Jurkat, Clone E6-1 (cell line): ENCODE measurements around the gene AJAP1. TPM values are rescaled to one million over a fixed set of nuclear protein-coding genes. Genes with fewer than 3 reads are reported as not detected.
"Not testable (repeated sequence)": the region's sequence is repeated elsewhere in the genome, so short reads cannot be mapped to it uniquely, and the experiment has no call there.

Source experiments
- DNase-seq: peaks from one replicate; pipeline ENCODE4 v3.0.0-alpha.2; 2011; ENCODE audit warnings: low read depth, low spot score
- H3K4me3 ChIP-seq: 2 replicates; pipeline ENCODE4 v1.5.1; 2011; ENCODE audit warnings: mild to moderate bottlenecking, low read length, control low read depth, moderate library complexity
- polyA plus RNA-seq: library from polyadenylated mRNA; unstranded; fragments of >200 nt; gene quantifications from one replicate; pipeline ENCODE4 v1.2.1, GENCODE V29; 2012; ENCODE audit warnings: missing spikeins; ENCODE audit not compliant: insufficient read length, insufficient read depth

AJAP1 gene
- polyA plus RNA-seq, result not detected

- DNase-seq, result no peak
- H3K4me3 ChIP-seq, result no peak within 1 kb of the TSS
These were observed at the start of gene AJAP1 for GRCh38 chr1:4653796-4654725. TSS of gene AJAP1 (plus strand) at chr1:4654609. CDS start at chr1:4655426, 817 bp downstream.

GRCh38 chr1:4605158-4605557 is 49.3 kb upstream of the AJAP1 start:
- no peak for DNase-seq
- H3K4me3 ChIP-seq, result no peak overlapping the region

GRCh38 chr1:4611563-4612341 is 42.7 kb upstream of the AJAP1 start:
- no peak for DNase-seq
- no peak overlapping the region for H3K4me3 ChIP-seq

GRCh38 chr1:4612991-4613390 is 41.4 kb upstream of the AJAP1 start:
- no peak for DNase-seq
- H3K4me3 ChIP-seq, result no peak overlapping the region

- no peak overlapping the region for H3K4me3 ChIP-seq
- DNase-seq, result no peak
These were observed 40.6 kb upstream of the AJAP1 start for GRCh38 chr1:4613606-4614370.

GRCh38 chr1:4614371-4615137 is 39.9 kb upstream of the AJAP1 start:
- no peak overlapping the region for H3K4me3 ChIP-seq
- no peak for DNase-seq

GRCh38 chr1:4615138-4615470 is 39.3 kb upstream of the AJAP1 start:
- DNase-seq, result no peak

GRCh38 chr1:4615501-4615900 is 38.9 kb upstream of the AJAP1 start:
- DNase-seq, result no peak
- H3K4me3 ChIP-seq, result no peak overlapping the region

More at GRCh38 chr1:4615138-4615470, 39.3 kb upstream of the AJAP1 start:
- no peak overlapping the region for H3K4me3 ChIP-seq

GRCh38 chr1:4616831-4617465 is 37.5 kb upstream of the AJAP1 start:
- no peak overlapping the region for H3K4me3 ChIP-seq
- no peak for DNase-seq

- no peak for DNase-seq
- H3K4me3 ChIP-seq, result no peak overlapping the region
These were observed 36.9 kb upstream of the AJAP1 start for GRCh38 chr1:4617506-4617905.

- not testable (repeated sequence) for DNase-seq, H3K4me3 ChIP-seq
These were observed 35.6 kb upstream of the AJAP1 start for GRCh38 chr1:4618827-4619226.

GRCh38 chr1:4621646-4622045 is 32.8 kb upstream of the AJAP1 start:
- no peak overlapping the region for H3K4me3 ChIP-seq
- no peak for DNase-seq

- DNase-seq, result no peak
These were observed 31.6 kb upstream of the AJAP1 start for GRCh38 chr1:4622821-4623220.

GRCh38 chr1:4624141-4624715 is 30.2 kb upstream of the AJAP1 start:
- DNase-seq, result no peak
- H3K4me3 ChIP-seq, result no peak overlapping the region

More at GRCh38 chr1:4622821-4623220, 31.6 kb upstream of the AJAP1 start:
- no peak overlapping the region for H3K4me3 ChIP-seq

- H3K4me3 ChIP-seq, result no peak overlapping the region
- DNase-seq, result no peak
These were observed 29.6 kb upstream of the AJAP1 start for GRCh38 chr1:4624801-4625200.

GRCh38 chr1:4626061-4626460 is 28.3 kb upstream of the AJAP1 start:
- DNase-seq, result no peak
- no peak overlapping the region for H3K4me3 ChIP-seq

GRCh38 chr1:4626560-4627319 is 27.7 kb upstream of the AJAP1 start:
- DNase-seq, result no peak

More at GRCh38 chr1:4626560-4627319, 27.7 kb upstream of the AJAP1 start:
- no peak overlapping the region for H3K4me3 ChIP-seq
